ENCODE results near the gene RHBG.

RHBG gene

GRCh38 chr1:156428746-156429288 lies 59.8 kb downstream of the RHBG start:
- no peak for DNase-seq

GRCh38 chr1:156429313-156430060 lies 60.5 kb downstream of the RHBG start:
- DNase-seq, result no peak

- DNase-seq, result no peak
These were observed 61.3 kb downstream of the RHBG start for GRCh38 chr1:156430303-156430702.

- DNase-seq, result no peak
These were observed 61.9 kb downstream of the RHBG start for GRCh38 chr1:156430866-156431265.

DNA sequence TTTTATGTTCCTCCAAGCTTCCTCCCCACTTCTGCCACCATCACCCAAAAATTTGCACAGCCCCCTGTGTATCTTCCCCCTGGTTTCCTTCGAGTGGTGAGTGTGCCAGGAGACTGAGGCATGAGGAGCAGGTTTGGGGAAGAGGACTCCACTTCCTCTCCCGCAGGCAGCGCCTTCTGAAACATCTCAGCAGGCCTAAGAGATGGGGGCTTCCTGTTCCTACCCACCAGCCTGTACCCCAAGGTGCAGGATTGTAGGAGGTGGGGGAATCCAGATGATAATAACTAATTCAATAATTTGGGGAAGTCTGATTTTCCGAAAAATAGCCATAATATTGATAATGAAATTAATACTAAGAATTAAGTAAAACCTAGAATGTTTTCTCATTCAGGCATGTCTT lies 62.4 kb downstream of the RHBG start:
- DNase-seq, result no peak

GRCh38 chr1:156431769-156432668 lies 63.0 kb downstream of the RHBG start:
- no peak for DNase-seq

DNA sequence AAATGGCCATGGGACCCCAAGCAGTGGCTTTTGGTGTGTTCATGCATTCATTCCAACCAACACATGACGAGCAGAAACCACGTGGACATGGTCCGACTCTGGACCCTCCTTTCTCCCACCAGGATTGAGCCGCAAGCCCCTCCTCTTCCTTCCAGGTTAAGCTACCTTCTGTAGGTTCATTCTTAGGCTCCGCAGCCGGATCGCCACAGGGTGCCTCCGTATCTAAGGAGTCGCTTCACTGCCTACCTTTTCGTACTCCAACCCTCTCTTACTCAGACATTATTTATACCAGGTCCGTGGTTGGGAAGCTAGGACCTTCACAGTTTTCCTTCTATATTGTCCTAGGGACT lies 63.6 kb downstream of the RHBG start:
- DNase-seq, result no peak

DNA sequence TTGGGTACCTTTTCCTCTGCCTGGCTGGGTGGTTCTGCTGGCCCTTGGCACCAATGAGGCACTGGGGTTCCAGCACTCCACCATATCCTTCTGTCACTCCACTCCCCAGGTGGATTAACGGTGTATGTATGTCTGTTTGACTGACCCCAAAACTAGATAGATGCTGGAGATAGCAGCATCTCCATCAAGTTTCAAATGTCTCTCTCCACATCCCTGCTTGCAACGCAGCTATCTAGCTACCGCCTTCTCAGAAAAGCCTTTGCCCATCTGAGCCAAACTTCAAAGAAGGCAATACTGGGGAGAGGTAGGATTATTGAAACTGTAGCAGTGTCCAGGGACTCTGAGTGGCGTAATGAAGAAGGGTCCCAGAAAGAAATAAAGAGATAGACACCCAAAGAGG lies 64.0 kb downstream of the RHBG start:
- DNase-seq, result no peak

- DNase-seq, result no peak
These were observed 64.6 kb downstream of the RHBG start for GRCh38 chr1:156433602-156434001.
